ENCODE measurements around the gene FEN1. TPM values are rescaled to one million over a fixed set of nuclear protein-coding genes. Genes with fewer than 3 reads are reported as not detected.

The FEN1 gene
- total RNA-seq, 1 donor from 2014 or later: 7.7 TPM

GRCh38 chr11:61817471-61818202, 24.9 kb downstream of the FEN1 start:
- no peak for DNase-seq (ENCODE audit: low spot score)

GRCh38 chr11:61820174-61820573, 27.5 kb downstream of the FEN1 start:
- no peak for DNase-seq (ENCODE audit: low spot score)

GRCh38 chr11:61826930-61827570, 34.3 kb downstream of the FEN1 start:
- no peak for DNase-seq (ENCODE audit: low spot score)

- DNase-seq (ENCODE audit: low spot score): peak; percentile 86
Measured at GRCh38 chr11:61827571-61828378, 35.1 kb downstream of the FEN1 start, which contains the start of gene FADS2. TSS of gene FADS2 (plus strand) at chr11:61828300. CDS start at chr11:61828391, 91 bp downstream.

- no peak for DNase-seq (ENCODE audit: low spot score)
Measured at GRCh38 chr11:61828379-61828628, 35.6 kb downstream of the FEN1 start.

GRCh38 chr11:61828629-61829407, 36.1 kb downstream of the FEN1 start:
- no peak for DNase-seq (ENCODE audit: low spot score)

- DNase-seq (ENCODE audit: low spot score): no peak
Measured at GRCh38 chr11:61829806-61830205, 37.1 kb downstream of the FEN1 start.

GRCh38 chr11:61830237-61831105, 37.8 kb downstream of the FEN1 start:
- no peak for DNase-seq (ENCODE audit: low spot score)

GRCh38 chr11:61832207-61832606, 39.5 kb downstream of the FEN1 start:
- no peak for DNase-seq (ENCODE audit: low spot score)

GRCh38 chr11:61832754-61833153, 40.0 kb downstream of the FEN1 start:
- DNase-seq (ENCODE audit: low spot score): no peak

GRCh38 chr11:61833471-61833870, 40.8 kb downstream of the FEN1 start:
- no peak for DNase-seq (ENCODE audit: low spot score)

- no peak for DNase-seq (ENCODE audit: low spot score)
Measured at GRCh38 chr11:61833926-61834277, 41.2 kb downstream of the FEN1 start.

- peak; percentile 34 for DNase-seq (ENCODE audit: low spot score)
Measured at GRCh38 chr11:61834278-61835048, 41.8 kb downstream of the FEN1 start.

GRCh38 chr11:61836193-61836592, 43.5 kb downstream of the FEN1 start:
- no peak for DNase-seq (ENCODE audit: low spot score)

GRCh38 chr11:61837411-61838005, 44.8 kb downstream of the FEN1 start:
- no peak for DNase-seq (ENCODE audit: low spot score)

GRCh38 chr11:61838501-61838900, 45.8 kb downstream of the FEN1 start:
- DNase-seq (ENCODE audit: low spot score): no peak

GRCh38 chr11:61838921-61839320, 46.2 kb downstream of the FEN1 start:
- no peak for DNase-seq (ENCODE audit: low spot score)

GRCh38 chr11:61839742-61840141, 47.0 kb downstream of the FEN1 start:
- DNase-seq (ENCODE audit: low spot score): no peak

GRCh38 chr11:61840371-61840770, 47.7 kb downstream of the FEN1 start:
- no peak for DNase-seq (ENCODE audit: low spot score)

Measured in mucosa of gallbladder (tissue), 1 donor.